Measurements from ENCODE around the gene RBP5. TPM values are rescaled to one million over a fixed set of nuclear protein-coding genes. Genes with fewer than 3 reads are reported as not detected.

RBP5 gene
- total RNA-seq, 2 experiments from 2014 or later: 0.86 to 1.8 TPM

DNA sequence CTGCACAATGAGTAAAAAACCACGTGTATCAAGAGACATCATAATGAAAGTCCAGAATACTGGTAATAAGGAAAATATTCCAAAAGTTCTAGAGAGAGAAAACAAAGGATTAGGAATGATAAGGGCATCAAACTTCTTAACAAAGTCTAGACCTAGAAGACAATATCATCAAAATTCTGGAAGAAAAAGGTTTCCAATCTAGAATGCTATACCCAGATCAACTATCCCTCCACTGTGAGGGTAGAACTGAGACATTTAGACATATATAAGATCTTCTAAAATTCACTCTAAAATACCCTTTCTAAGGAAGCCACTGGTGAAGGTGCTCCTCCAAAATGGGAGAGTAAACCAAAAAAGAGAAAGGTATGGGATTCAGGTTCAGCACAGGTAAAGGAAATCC is 22.6 kb downstream of the RBP5 start:
- H3K4me1 Mint-ChIP-seq: peaks cover 62% of the 10 kb centered on the region
- no peak for DNase-seq
- no peak overlapping the region for H3K4me3 Mint-ChIP-seq
- H3K36me3 Mint-ChIP-seq (ENCODE audit: low read depth): peaks cover 64% of the 10 kb centered on the region
- POLR2A ChIA-PET: interaction anchor here (1.1 to 3.6 kb wide), 3 partner anchors 88 to 162 kb away, joined by 4 to 31 read pairs (median 24); partner anchors contain the start of genes C12orf57, LPCAT3 and RNU7-1
- H3K27me3 Mint-ChIP-seq: no peaks in the 10 kb centered on the region
- CTCF ChIA-PET: no interaction called here
- H3K9me3 Mint-ChIP-seq: peaks cover 14% of the 10 kb centered on the region
- no peak overlapping the region for H3K27ac Mint-ChIP-seq

GRCh38 chr12:7103837-7104584 is 24.7 kb downstream of the RBP5 start:
- no peaks in the 10 kb centered on the region for H3K27me3 Mint-ChIP-seq
- no peak for DNase-seq
- POLR2A ChIA-PET: no interaction called here
- H3K4me1 Mint-ChIP-seq: peaks cover 43% of the 10 kb centered on the region
- H3K36me3 Mint-ChIP-seq (ENCODE audit: low read depth): peaks cover 62% of the 10 kb centered on the region
- no peak overlapping the region for H3K4me3 Mint-ChIP-seq
- peaks cover 14% of the 10 kb centered on the region for H3K9me3 Mint-ChIP-seq
- H3K27ac Mint-ChIP-seq: no peak overlapping the region
- CTCF ChIA-PET: interaction anchor here (1.1 kb wide), 1 partner anchor 86 kb away, joined by 6 read pairs; the partner anchor contains the start of gene LPCAT3

- H3K4me1 Mint-ChIP-seq: peaks cover 38% of the 10 kb centered on the region
- H3K4me3 Mint-ChIP-seq: no peak overlapping the region
- H3K27me3 Mint-ChIP-seq: no peaks in the 10 kb centered on the region
- ChIA-PET CTCF (interaction anchor here (1.0 kb wide), 1 partner anchor 10 kb away, joined by 3 read pairs; no protein-coding TSS in a partner anchor), POLR2A (interaction anchor here (0.9 to 1.2 kb wide), 2 partner anchors 10 to 84 kb away, joined by 3 read pairs; partner anchors contain the start of gene LPCAT3)
- peaks cover 14% of the 10 kb centered on the region for H3K9me3 Mint-ChIP-seq
- H3K36me3 Mint-ChIP-seq (ENCODE audit: low read depth): peaks cover 65% of the 10 kb centered on the region
- H3K27ac Mint-ChIP-seq: no peak overlapping the region
- no peak for DNase-seq
Measured at GRCh38 chr12:7102582-7102981, 26.1 kb downstream of the RBP5 start.

- Mint-ChIP-seq H3K9me3 (peaks cover 13% of the 10 kb centered on the region), H3K4me1 (peaks cover 33% of the 10 kb centered on the region), H3K4me3 (no peak overlapping the region), H3K27me3 (no peaks in the 10 kb centered on the region), H3K36me3 (ENCODE audit: low read depth) (peaks cover 63% of the 10 kb centered on the region), H3K27ac (no peak overlapping the region)
- no peak for DNase-seq
- CTCF ChIA-PET: no interaction called here
- POLR2A ChIA-PET: no interaction called here
Measured at GRCh38 chr12:7101694-7102131, 27.0 kb downstream of the RBP5 start.

GRCh38 chr12:7101047-7101693 is 27.5 kb downstream of the RBP5 start:
- ChIA-PET CTCF (no interaction called here), POLR2A (no interaction called here)
- Mint-ChIP-seq H3K9me3 (peaks cover 8% of the 10 kb centered on the region), H3K27ac (no peak overlapping the region), H3K4me3 (no peak overlapping the region), H3K4me1 (peaks cover 28% of the 10 kb centered on the region), H3K27me3 (no peaks in the 10 kb centered on the region), H3K36me3 (ENCODE audit: low read depth) (peaks cover 58% of the 10 kb centered on the region)
- DNase-seq: no peak

- Mint-ChIP-seq H3K27me3 (no peaks in the 10 kb centered on the region), H3K27ac (no peak overlapping the region), H3K36me3 (ENCODE audit: low read depth) (peaks cover 48% of the 10 kb centered on the region), H3K4me3 (no peak overlapping the region), H3K4me1 (peaks cover 19% of the 10 kb centered on the region), H3K9me3 (no peaks in the 10 kb centered on the region)
- DNase-seq: no peak
- CTCF ChIA-PET: no interaction called here
- POLR2A ChIA-PET: interaction anchor here (1.4 kb wide), 1 partner anchor 136 kb away, joined by 3 read pairs; no protein-coding TSS in a partner anchor
Measured at GRCh38 chr12:7100239-7100638, 28.4 kb downstream of the RBP5 start.

DNA sequence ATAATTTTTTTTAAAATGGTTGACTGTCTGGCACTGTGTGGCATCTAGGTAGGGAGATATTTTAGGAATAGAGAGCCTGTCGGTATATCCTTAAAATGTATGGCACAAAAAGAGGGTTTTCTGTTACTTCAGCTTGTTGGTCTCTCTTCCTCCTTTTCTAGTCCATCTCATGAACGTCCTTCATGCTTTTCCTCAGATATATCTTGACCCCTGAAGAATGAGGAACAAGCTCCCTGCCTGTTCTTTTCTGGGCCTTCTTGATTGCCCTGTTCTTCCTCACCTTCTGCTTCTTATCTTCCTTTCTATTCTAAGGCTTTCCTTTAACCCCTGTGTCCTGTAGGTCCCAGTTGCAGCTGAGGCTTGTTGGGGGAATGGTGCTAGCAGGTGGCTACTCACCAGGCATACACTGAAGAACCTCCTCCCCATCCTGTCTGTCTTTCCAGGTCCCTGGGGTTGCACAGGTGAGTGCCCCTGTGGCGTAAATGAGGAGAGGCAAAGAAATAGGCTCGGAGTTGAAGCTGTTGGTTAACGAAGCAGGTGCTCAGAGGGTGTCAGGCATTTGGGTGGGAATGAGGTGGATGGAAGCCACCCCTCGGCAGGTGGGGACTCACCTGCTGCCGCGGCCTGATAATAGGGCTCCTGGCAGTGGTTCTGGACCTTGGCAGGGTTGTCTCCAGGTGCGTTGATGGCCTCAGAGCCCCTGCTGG is 29.2 kb downstream of the RBP5 start:
- DNase-seq: no peak
- Mint-ChIP-seq H3K27ac (no peak overlapping the region), H3K4me1 (peaks cover 14% of the 10 kb centered on the region), H3K9me3 (no peaks in the 10 kb centered on the region), H3K4me3 (no peak overlapping the region), H3K27me3 (no peaks in the 10 kb centered on the region), H3K36me3 (ENCODE audit: low read depth) (peaks cover 43% of the 10 kb centered on the region)
- CTCF ChIA-PET: interaction anchor here (0.8 to 1.5 kb wide), 4 partner anchors 9 to 127 kb away, joined by 3 to 5 read pairs (median 3); no protein-coding TSS in a partner anchor
- POLR2A ChIA-PET: interaction anchor here (1.4 kb wide), 1 partner anchor 135 kb away, joined by 3 read pairs; no protein-coding TSS in a partner anchor

- Mint-ChIP-seq H3K36me3 (ENCODE audit: low read depth) (peaks cover 24% of the 10 kb centered on the region), H3K4me3 (no peak overlapping the region), H3K9me3 (no peaks in the 10 kb centered on the region), H3K4me1 (peaks cover 7% of the 10 kb centered on the region), H3K27me3 (peaks cover 3% of the 10 kb centered on the region), H3K27ac (no peak overlapping the region)
- no peak for DNase-seq
- CTCF ChIA-PET: interaction anchor here (5.0 kb wide), 1 partner anchor 11 kb away, joined by 35 read pairs; the partner anchor contains the start of gene C1RL
- POLR2A ChIA-PET: interaction anchor here (0.7 kb wide), 1 partner anchor 224 kb away, joined by 4 read pairs; the partner anchor contains the start of gene SPSB2
Measured at GRCh38 chr12:7096979-7097378, 31.7 kb downstream of the RBP5 start.

DNA sequence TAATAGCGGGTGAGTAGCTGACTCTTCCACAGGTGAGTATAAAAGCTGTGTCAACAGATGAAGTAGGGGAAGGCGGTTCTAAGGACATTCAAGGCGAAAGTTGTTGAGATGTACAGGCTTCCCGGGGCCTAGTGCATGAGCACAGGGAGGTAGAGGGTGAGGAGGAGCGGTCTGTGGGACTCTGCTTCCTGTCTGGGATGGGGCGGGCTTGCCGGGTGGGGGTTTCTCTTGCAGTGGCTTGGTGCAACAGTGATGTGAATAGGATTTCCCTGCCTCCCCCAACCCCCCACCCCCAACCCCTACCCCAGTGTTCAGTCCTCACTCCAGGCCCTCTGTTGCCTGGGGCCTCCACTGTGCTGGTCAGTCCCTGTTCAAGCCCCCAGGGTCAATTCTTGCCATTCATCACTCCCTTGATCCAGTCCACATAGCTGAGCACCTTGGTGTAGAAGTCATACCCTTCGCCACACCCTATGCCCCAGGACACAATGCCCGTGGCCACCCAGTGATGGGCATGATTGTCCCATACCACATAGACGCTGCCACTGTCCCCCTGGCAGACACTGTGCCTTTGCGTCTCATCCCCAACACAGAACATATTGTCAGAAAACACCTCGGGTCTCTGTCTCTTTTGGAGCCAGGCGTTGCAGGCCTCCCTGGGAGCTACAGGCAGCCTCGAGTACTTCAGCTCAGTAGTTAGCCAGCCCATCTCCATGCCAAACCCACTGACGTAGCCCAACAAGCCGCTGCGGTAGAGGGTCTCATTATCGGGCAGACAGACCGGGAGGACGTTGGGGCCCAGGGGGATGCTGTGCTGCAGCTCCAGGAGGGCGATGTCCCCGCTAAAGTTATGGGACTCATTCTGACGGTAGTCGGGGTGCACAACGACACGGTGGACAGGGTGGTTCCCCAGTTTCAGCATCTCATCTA is 32.4 kb downstream of the RBP5 start:
- no peak for DNase-seq
- H3K4me1 Mint-ChIP-seq: peaks cover 8% of the 10 kb centered on the region
- H3K27me3 Mint-ChIP-seq: peaks cover 3% of the 10 kb centered on the region
- no peaks in the 10 kb centered on the region for H3K9me3 Mint-ChIP-seq
- no peak overlapping the region for H3K4me3 Mint-ChIP-seq
- ChIA-PET POLR2A (interaction anchor here (1.3 to 1.4 kb wide), 3 partner anchors 12 to 228 kb away, joined by 3 to 5 read pairs (median 3); partner anchors contain the start of gene TPI1), CTCF (interaction anchor here (1.5 to 5.0 kb wide), 2 partner anchors 12 to 17 kb away, joined by 5 to 35 read pairs; partner anchors contain the start of gene C1RL)
- H3K27ac Mint-ChIP-seq: no peak overlapping the region
- H3K36me3 Mint-ChIP-seq (ENCODE audit: low read depth): peaks cover 20% of the 10 kb centered on the region

DNA sequence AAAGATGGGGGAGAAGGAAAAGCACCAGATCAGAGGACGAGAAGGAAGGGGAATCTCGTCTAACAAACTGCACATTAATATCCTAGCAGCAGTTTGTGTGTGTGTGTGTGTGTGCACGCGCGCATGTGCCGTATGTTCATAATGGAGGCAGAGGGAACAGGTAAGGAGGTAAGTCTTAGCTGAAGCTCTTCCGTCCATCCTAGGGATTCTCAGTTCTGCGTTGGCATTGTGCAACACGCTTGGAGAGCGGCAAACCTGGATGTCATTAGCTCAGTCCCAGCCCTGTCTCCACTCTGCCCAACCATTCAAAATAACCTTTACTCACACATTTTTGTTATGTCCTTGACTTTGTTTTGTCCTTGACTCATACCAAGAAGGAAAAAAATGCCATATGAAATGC is 34.8 kb downstream of the RBP5 start:
- H3K27me3 Mint-ChIP-seq: peaks cover 5% of the 10 kb centered on the region
- H3K4me1 Mint-ChIP-seq: peaks cover 8% of the 10 kb centered on the region
- H3K27ac Mint-ChIP-seq: no peak overlapping the region

GRCh38 chr12:7093486-7093885 is 35.2 kb downstream of the RBP5 start:
- peaks cover 6% of the 10 kb centered on the region for H3K27me3 Mint-ChIP-seq
- ChIA-PET CTCF (interaction anchor here (0.9 to 5.0 kb wide), 6 partner anchors 15 to 168 kb away, joined by 3 to 35 read pairs (median 4); partner anchors contain the start of genes C1RL and LPCAT3), POLR2A (interaction anchor here (0.9 to 3.9 kb wide), 4 partner anchors 15 to 150 kb away, joined by 3 to 20 read pairs (median 3); partner anchors contain the start of genes C12orf57, C1RL and RNU7-1)
- H3K27ac Mint-ChIP-seq: no peak overlapping the region
- H3K9me3 Mint-ChIP-seq: no peaks in the 10 kb centered on the region
- H3K36me3 Mint-ChIP-seq (ENCODE audit: low read depth): peaks cover 9% of the 10 kb centered on the region
- no peak for DNase-seq
- no peak overlapping the region for H3K4me3 Mint-ChIP-seq
- H3K4me1 Mint-ChIP-seq: peaks cover 8% of the 10 kb centered on the region

More for the DNA sequence above, 34.8 kb downstream of the RBP5 start:
- no peak for DNase-seq
- ChIA-PET CTCF (interaction anchor here (0.7 to 5.0 kb wide), 7 partner anchors 14 to 168 kb away, joined by 3 to 35 read pairs (median 4); partner anchors contain the start of genes C1RL and LPCAT3), POLR2A (interaction anchor here (0.7 to 3.9 kb wide), 4 partner anchors 15 to 150 kb away, joined by 3 to 20 read pairs (median 3); partner anchors contain the start of genes C12orf57, C1RL and RNU7-1)
- H3K9me3 Mint-ChIP-seq: no peaks in the 10 kb centered on the region
- no peak overlapping the region for H3K4me3 Mint-ChIP-seq
- H3K36me3 Mint-ChIP-seq (ENCODE audit: low read depth): peaks cover 12% of the 10 kb centered on the region
